H9 (cell line): ENCODE results near the gene TLL2. TPM values are rescaled to one million over a fixed set of nuclear protein-coding genes. Genes with fewer than 3 reads are reported as not detected.

Experiments used
- DNase-seq: peaks from one replicate; pipeline ENCODE4 v3.0.0-alpha.2; 2017
- H2AFZ ChIP-seq: one replicate; pipeline ENCODE4 v1.6.1; 2013; ENCODE audit warnings: mild to moderate bottlenecking, low read length, control low read depth, moderate library complexity
- H2AK5ac ChIP-seq: 2 replicates; pipeline ENCODE4 v1.6.1; 2013; ENCODE audit warnings: low read length, control low read depth, mixed read lengths; ENCODE audit not compliant: insufficient read length
- H2BK120ac ChIP-seq: one replicate; pipeline ENCODE4 v1.6.1; 2013; ENCODE audit warnings: low read depth, mild to moderate bottlenecking, low read length, control low read depth, inconsistent platforms; ENCODE audit not compliant: poor library complexity, severe bottlenecking
- H2BK12ac ChIP-seq: 2 replicates; pipeline ENCODE4 v1.6.1; 2013; ENCODE audit warnings: low read length, control low read depth, mixed read lengths, low read depth; ENCODE audit not compliant: insufficient read length
- H2BK15ac ChIP-seq: 2 replicates; pipeline ENCODE4 v1.6.1; 2013; ENCODE audit warnings: low read depth, low read length, control low read depth
- H2BK20ac ChIP-seq: one replicate; pipeline ENCODE4 v1.6.1; 2013; ENCODE audit warnings: low read depth, mild to moderate bottlenecking, low read length, control low read depth, inconsistent platforms; ENCODE audit not compliant: poor library complexity, severe bottlenecking
- H2BK5ac ChIP-seq: 2 replicates; pipeline ENCODE4 v1.6.1; 2013; ENCODE audit warnings: low read length, control low read depth, mixed read lengths; ENCODE audit not compliant: insufficient read length
- H3K14ac ChIP-seq: 2 replicates; pipeline ENCODE4 v1.6.1; 2013; ENCODE audit warnings: low read length, control low read depth; ENCODE audit not compliant: insufficient read depth
- H3K18ac ChIP-seq: 2 replicates; pipeline ENCODE4 v1.6.1; 2013; ENCODE audit warnings: low read depth, mild to moderate bottlenecking, mixed read lengths, low read length, control low read depth; ENCODE audit not compliant: insufficient read length
- H3K23ac ChIP-seq: 2 replicates; pipeline ENCODE4 v1.6.1; 2013; ENCODE audit warnings: low read length, control low read depth, mixed read lengths, low read depth; ENCODE audit not compliant: insufficient read length
- H3K23me2 ChIP-seq: 2 replicates; pipeline ENCODE4 v1.6.1; 2013; ENCODE audit warnings: low read depth, mild to moderate bottlenecking, mixed read lengths, low read length, control low read depth; ENCODE audit not compliant: insufficient read length, poor library complexity, severe bottlenecking
- H3K27ac ChIP-seq: 2 replicates; pipeline ENCODE4 v1.5.1; 2013; ENCODE audit warnings: low read length, control low read depth, mixed read lengths, low read depth; ENCODE audit not compliant: insufficient read length
- H3K27me3 ChIP-seq: 2 replicates; pipeline ENCODE4 v1.6.1; 2013; ENCODE audit warnings: low read length, control low read depth, inconsistent platforms; ENCODE audit not compliant: insufficient read depth
- H3K4ac ChIP-seq: 2 replicates; pipeline ENCODE4 v1.6.1; 2013; ENCODE audit warnings: low read depth, mild to moderate bottlenecking, control low read depth, inconsistent platforms, low read length, moderate library complexity
- H3K4me1 ChIP-seq: 2 replicates; pipeline ENCODE4 v1.6.1; 2013; ENCODE audit warnings: low read length, control low read depth, inconsistent platforms; ENCODE audit not compliant: insufficient read depth
- H3K4me2 ChIP-seq: 2 replicates; pipeline ENCODE4 v1.6.1; 2013; ENCODE audit warnings: low read length, control low read depth, mixed read lengths; ENCODE audit not compliant: insufficient read length, insufficient read depth
- H3K56ac ChIP-seq: 2 replicates; pipeline ENCODE4 v1.6.1; 2013; ENCODE audit warnings: low read depth, mild to moderate bottlenecking, mixed read lengths, low read length, control low read depth; ENCODE audit not compliant: insufficient read length
- H3K79me1 ChIP-seq: 2 replicates; pipeline ENCODE4 v1.6.1; 2013; ENCODE audit warnings: low read depth, mild to moderate bottlenecking, moderate library complexity, low read length, control low read depth, inconsistent platforms; ENCODE audit not compliant: insufficient read depth, poor library complexity, severe bottlenecking
- H3K79me2 ChIP-seq: 2 replicates; pipeline ENCODE4 v1.6.1; 2013; ENCODE audit warnings: low read length, control low read depth, inconsistent platforms; ENCODE audit not compliant: insufficient read depth
- H3K9ac ChIP-seq: 2 replicates; pipeline ENCODE4 v1.6.1; 2013; ENCODE audit warnings: low read length, control low read depth, mixed read lengths; ENCODE audit not compliant: insufficient read length; ENCODE audit errors: extremely low read depth
- H3K9me3 ChIP-seq: one replicate; pipeline ENCODE4 v1.6.1; 2013; ENCODE audit warnings: low read depth, low read length, inconsistent platforms; ENCODE audit not compliant: control insufficient read depth
- H3T11ph ChIP-seq: one replicate; pipeline ENCODE4 v1.6.1; 2013; ENCODE audit warnings: mild to moderate bottlenecking, low read length, control low read depth, inconsistent platforms
- H4K20me1 ChIP-seq: one replicate; pipeline ENCODE4 v1.6.1; 2013; ENCODE audit not compliant: control insufficient read depth, insufficient read length, insufficient read depth
- H4K5ac ChIP-seq: 2 replicates; pipeline ENCODE4 v1.6.1; 2013; ENCODE audit warnings: low read depth, mild to moderate bottlenecking, mixed read lengths, low read length, control low read depth; ENCODE audit not compliant: insufficient read length
- H4K8ac ChIP-seq: replicated peaks from 2 replicates; pipeline ENCODE4 v1.6.1; 2013; ENCODE audit warnings: low read length, control low read depth, mixed read lengths, low read depth; ENCODE audit not compliant: insufficient read length
- H4K91ac ChIP-seq: 2 replicates; pipeline ENCODE4 v1.6.1; 2013; ENCODE audit warnings: low read depth, mild to moderate bottlenecking, moderate library complexity, mixed read lengths, low read length, control low read depth; ENCODE audit not compliant: insufficient read length
- H3K27ac Mint-ChIP-seq, 3 experiments: 2 replicates in 2 of 3; 3 replicates in 1 of 3; pipeline ENCODE4 v1.8.0; 2020 to 2021; ENCODE audit warnings: mixed read lengths in 3 of 3, mild to moderate bottlenecking in 1 of 3, moderate library complexity in 1 of 3
- H3K27me3 Mint-ChIP-seq: 2 replicates; pipeline ENCODE4 v1.8.0; 2021; ENCODE audit warnings: low read depth, mild to moderate bottlenecking, moderate library complexity, mixed read lengths
- H3K36me3 Mint-ChIP-seq, 3 experiments: 2 replicates in 2 of 3; 3 replicates in 1 of 3; pipeline ENCODE4 v1.8.0; 2020 to 2021; ENCODE audit warnings: low read depth in 3 of 3, mixed read lengths in 3 of 3; ENCODE audit not compliant: insufficient read depth in 1 of 3
- H3K4me1 Mint-ChIP-seq, 2 experiments: 2 replicates each; pipeline ENCODE4 v1.8.0; 2020; ENCODE audit warnings: mixed read lengths in 2 of 2
- H3K4me3 Mint-ChIP-seq, 2 experiments: 2 replicates in 1 of 2; 3 replicates in 1 of 2; pipeline ENCODE4 v1.8.0; 2020 to 2021; ENCODE audit warnings: mild to moderate bottlenecking in 2 of 2, mixed read lengths in 2 of 2, moderate library complexity in 1 of 2
- H3K9me3 Mint-ChIP-seq, 2 experiments: 2 replicates in 1 of 2; 3 replicates in 1 of 2; pipeline ENCODE4 v1.8.0; 2020; ENCODE audit warnings: mild to moderate bottlenecking in 2 of 2, mixed read lengths in 2 of 2, moderate library complexity in 1 of 2
- CTCF ChIP-seq: fragments of 200-600 bp; sonication (generic); conservative IDR thresholded peaks from 3 replicates; pipeline ENCODE4 v1.8.0; 2021; ENCODE audit warnings: antibody characterized with exemption, mild to moderate bottlenecking
- WGBS: extraction: QIAGEN DNeasy Blood & Tissue Kit; methylation state at CpG from one replicate; pipeline ENCODE4 v1.1.7; 2013; ENCODE audit warnings: missing lambda C conversion rate, low lambda C conversion rate, mixed read lengths; ENCODE audit not compliant: insufficient read length; ENCODE audit errors: extremely low coverage; 5-methylcytosine and 5-hydroxymethylcytosine counted together
- total RNA-seq: library from RNA; stranded (reverse); gene quantifications from 2 replicates; pipeline ENCODE4 v1.2.1, GENCODE V29; 2021

TLL2 gene
- total RNA-seq, 1 experiment from 2014 or later = 1.4 TPM

- Histone ChIP-seq H2BK15ac (no peak overlapping the region), H2BK20ac (no peak overlapping the region), H3K23me2 (peaks cover 20% of the 10 kb centered on the region), H4K91ac (no peak overlapping the region), H4K20me1 (no peaks in the 10 kb centered on the region), H3K14ac (no peak overlapping the region), H2AFZ (no peak overlapping the region), H3K23ac (no peak overlapping the region), H3K9ac (no peak overlapping the region), H3K9me3 (no peaks in the 10 kb centered on the region), H4K5ac (no peak overlapping the region), H3T11ph (no peak overlapping the region), H3K79me2 (no peaks in the 10 kb centered on the region), H3K79me1 (no peaks in the 10 kb centered on the region), H3K4ac (no peak overlapping the region), H3K4me1 (no peaks in the 10 kb centered on the region), H2AK5ac (no peak overlapping the region), H2BK12ac (no peak overlapping the region), H3K56ac (no peak overlapping the region), H2BK5ac (no peak overlapping the region), H3K18ac (no peak overlapping the region), H3K4me2 (no peak overlapping the region), H2BK120ac (no peak overlapping the region), H4K8ac (no peak overlapping the region), H3K27ac (no peak overlapping the region), H3K27me3 (peaks cover 12% of the 10 kb centered on the region; the same call in 1 of the 2 replicates)
- no peak overlapping the region for H3K4me3 Mint-ChIP-seq
- H3K4me1 Mint-ChIP-seq = peaks cover 20 to 22% of the 10 kb centered on the region in 2 experiments
- no peak for DNase-seq
- peaks cover 42% of the 10 kb centered on the region for H3K27me3 Mint-ChIP-seq
- no peak overlapping the region for H3K27ac Mint-ChIP-seq
- WGBS = no CpG with 5 or more reads among the region's 2 CpGs
- TF ChIP-seq CTCF = no peak
- H3K9me3 Mint-ChIP-seq = no peaks in the 10 kb centered on the region; a peak in 1 of 5 replicates
- peaks cover 0 to 8% (median 7%) of the 10 kb centered on the region in 3 experiments; a peak in 5 of 7 replicates for H3K36me3 Mint-ChIP-seq
Observed at GRCh38 chr10:96516337-96516736, 2.6 kb upstream of the TLL2 start.
